Testis (tissue), 3 donors: ENCODE results near the gene INPP5B. TPM values are rescaled to one million over a fixed set of nuclear protein-coding genes. Genes with fewer than 3 reads are reported as not detected.
A peak's percentile ranks its signal among the peaks of the same experiment; 100 is the strongest.

ENCODE experiments used
- DNase-seq: peaks from one replicate; pipeline ENCODE4 v3.0.0-alpha.2; 2019
- H3K27ac ChIP-seq, 2 donors: fragments of 200-600 bp; sonication (generic); one replicate each; pipeline ENCODE4 v1.5.1; 2019
- H3K27me3 ChIP-seq: fragments of 200-600 bp; sonication (generic); one replicate; pipeline ENCODE4 v1.5.1; 2019
- H3K36me3 ChIP-seq: fragments of 200-600 bp; sonication (generic); one replicate; pipeline ENCODE4 v1.5.1; 2017; ENCODE audit warnings: low read depth; ENCODE audit errors: missing control alignments
- H3K4me1 ChIP-seq: fragments of 200-600 bp; sonication (generic); one replicate; pipeline ENCODE4 v1.5.1; 2019
- H3K4me3 ChIP-seq, 2 donors: fragments of 200-600 bp; sonication (generic); one replicate each; pipeline ENCODE4 v1.5.1; 2017 to 2019
- H3K9me3 ChIP-seq: fragments of 200-600 bp; sonication (generic); one replicate; pipeline ENCODE4 v1.5.1; 2017
- POLR2A ChIP-seq: fragments of 450-650 bp; IDR thresholded peaks from one replicate; pipeline ENCODE4 v1.6.1; 2017; ENCODE audit warnings: antibody characterized with exemption, mild to moderate bottlenecking, moderate library complexity
- WGBS, 2 donors: methylation state at CpG; one replicate each; pipeline ENCODE4 v1.1.5; 2018; 5-methylcytosine and 5-hydroxymethylcytosine counted together
- intact Hi-C: fragments of 100-400 bp; cut with DNase I; formaldehyde crosslinking; loops from one replicate; pipeline ENCODE4 v1.15.1; 2023; ENCODE audit warnings: low total_unique reads
- polyA plus RNA-seq: library from polyadenylated mRNA; stranded (reverse); fragments of 350-450 nt; fragmentation: Illumina TruSeq; extraction: RNeasy Lipid Tissue Mini Kit (QIAGEN cat#74804); gene quantifications from one replicate; pipeline ENCODE4 v1.2.3, GENCODE V29; 2014; ENCODE audit warnings: low read depth, low replicate concordance; ENCODE audit not compliant: insufficient read depth
- total RNA-seq, 2 donors: library from RNA; depleted of rRNA; stranded (reverse); fragments of >200 nt; gene quantifications; one replicate each; pipeline ENCODE4 v1.2.3, GENCODE V29; 2016
- TF ChIP-seq, protein P1 (sequence below), 3 experiments: fragments of 450-650 bp in 2 of 3; fragments of 200-600 bp in 1 of 3; sonication (generic) in 1 of 3; IDR thresholded peaks; one replicate each; pipeline ENCODE4 v1.5.1; 2016 to 2019; ENCODE audit warnings: antibody characterized with exemption in 3 of 3, mild to moderate bottlenecking in 2 of 3, moderate library complexity in 1 of 3

Gene INPP5B
- total and polyA plus RNA-seq, 3 donors from 2014 or later: 15.3 to 31.6 (median 24.1) TPM

DNA sequence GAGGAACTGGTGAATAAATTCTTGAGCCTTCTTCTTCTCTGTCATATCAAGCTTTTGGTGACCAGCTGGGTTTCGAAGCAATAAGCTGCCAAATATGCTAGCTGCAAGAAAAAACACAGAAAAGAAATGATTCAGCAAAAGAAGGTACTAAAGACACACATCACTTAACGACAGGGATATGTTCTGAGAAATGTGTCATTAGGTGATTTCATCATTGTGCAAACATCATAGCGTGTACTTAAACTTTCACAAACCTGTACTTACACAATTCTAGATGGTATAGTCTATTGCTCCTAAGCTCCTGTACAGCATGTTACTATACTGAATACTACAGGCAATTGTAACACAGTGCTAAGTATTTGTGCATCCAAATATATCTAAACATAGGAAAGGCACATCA is 84.5 kb downstream of the INPP5B start:
- H3K36me3 ChIP-seq: no peaks in the 10 kb centered on the region
- WGBS, 2 donors: 84 to 89% methylated on average over 3 of the region's 3 CpGs

DNA sequence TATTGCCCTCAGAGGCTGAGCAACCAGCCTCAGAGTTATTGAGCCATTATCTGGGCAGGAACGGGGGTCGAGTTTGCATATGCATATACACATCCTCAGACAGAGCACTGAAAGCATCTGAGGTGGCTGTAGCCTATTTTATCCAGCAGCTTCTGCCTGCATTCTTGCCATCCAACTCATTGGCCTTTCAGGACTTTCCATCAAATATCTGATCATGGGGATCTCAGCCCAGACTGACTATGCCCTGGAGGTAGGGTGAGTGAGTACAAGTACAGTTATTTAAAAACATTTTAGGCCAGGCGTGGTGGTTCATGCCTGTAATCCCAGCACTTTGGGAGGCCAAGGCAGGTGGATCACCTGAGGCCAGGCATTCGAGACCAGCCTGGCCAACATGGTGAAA is 85.7 kb downstream of the INPP5B start:
- Histone ChIP-seq H3K4me1 (peaks cover 13% of the 10 kb centered on the region), H3K27ac (no peak overlapping the region), H3K27me3 (no peaks in the 10 kb centered on the region), H3K36me3 (no peaks in the 10 kb centered on the region), H3K9me3 (no peaks in the 10 kb centered on the region), H3K4me3 (no peak overlapping the region)
- intact Hi-C loops: no loop called here
- no peak for TF ChIP-seq POLR2A
- TF ChIP-seq, protein P1, sequence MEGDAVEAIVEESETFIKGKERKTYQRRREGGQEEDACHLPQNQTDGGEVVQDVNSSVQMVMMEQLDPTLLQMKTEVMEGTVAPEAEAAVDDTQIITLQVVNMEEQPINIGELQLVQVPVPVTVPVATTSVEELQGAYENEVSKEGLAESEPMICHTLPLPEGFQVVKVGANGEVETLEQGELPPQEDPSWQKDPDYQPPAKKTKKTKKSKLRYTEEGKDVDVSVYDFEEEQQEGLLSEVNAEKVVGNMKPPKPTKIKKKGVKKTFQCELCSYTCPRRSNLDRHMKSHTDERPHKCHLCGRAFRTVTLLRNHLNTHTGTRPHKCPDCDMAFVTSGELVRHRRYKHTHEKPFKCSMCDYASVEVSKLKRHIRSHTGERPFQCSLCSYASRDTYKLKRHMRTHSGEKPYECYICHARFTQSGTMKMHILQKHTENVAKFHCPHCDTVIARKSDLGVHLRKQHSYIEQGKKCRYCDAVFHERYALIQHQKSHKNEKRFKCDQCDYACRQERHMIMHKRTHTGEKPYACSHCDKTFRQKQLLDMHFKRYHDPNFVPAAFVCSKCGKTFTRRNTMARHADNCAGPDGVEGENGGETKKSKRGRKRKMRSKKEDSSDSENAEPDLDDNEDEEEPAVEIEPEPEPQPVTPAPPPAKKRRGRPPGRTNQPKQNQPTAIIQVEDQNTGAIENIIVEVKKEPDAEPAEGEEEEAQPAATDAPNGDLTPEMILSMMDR (IDR thresholded peaks at IDR 0.05): no peak
- no peak for DNase-seq
- 83 to 91% methylated on average over 4 of the region's 4 CpGs for WGBS, 2 donors

More for the DNA sequence above, 84.5 kb downstream of the INPP5B start:
- TF ChIP-seq, protein P1 (IDR thresholded peaks at IDR 0.05): no peak
- no peak for TF ChIP-seq POLR2A
- intact Hi-C loops: no loop called here
- no peak overlapping the region for H3K27ac ChIP-seq
- no peaks in the 10 kb centered on the region for H3K9me3 ChIP-seq
- no peaks in the 10 kb centered on the region for H3K27me3 ChIP-seq
- no peak overlapping the region for H3K4me3 ChIP-seq
- DNase-seq: no peak
- peaks cover 13% of the 10 kb centered on the region for H3K4me1 ChIP-seq

- DNase-seq: no peak
- peak overlapping the region; percentile 70 to 94 for H3K4me3 ChIP-seq
- peaks cover 13% of the 10 kb centered on the region for H3K4me1 ChIP-seq
- H3K36me3 ChIP-seq: no peaks in the 10 kb centered on the region
- intact Hi-C loops: no loop called here
- H3K27me3 ChIP-seq: no peaks in the 10 kb centered on the region
- no peaks in the 10 kb centered on the region for H3K9me3 ChIP-seq
- WGBS, 2 donors: 15 to 20% methylated on average over 5 of the region's 5 CpGs
- H3K27ac ChIP-seq: peak overlapping the region; percentile 85 to 90
- TF ChIP-seq, protein P1 (IDR thresholded peaks at IDR 0.05): no peak
- TF ChIP-seq POLR2A: no peak
Measured at GRCh38 chr1:37860346-37860666, 86.5 kb downstream of the INPP5B start.

DNA sequence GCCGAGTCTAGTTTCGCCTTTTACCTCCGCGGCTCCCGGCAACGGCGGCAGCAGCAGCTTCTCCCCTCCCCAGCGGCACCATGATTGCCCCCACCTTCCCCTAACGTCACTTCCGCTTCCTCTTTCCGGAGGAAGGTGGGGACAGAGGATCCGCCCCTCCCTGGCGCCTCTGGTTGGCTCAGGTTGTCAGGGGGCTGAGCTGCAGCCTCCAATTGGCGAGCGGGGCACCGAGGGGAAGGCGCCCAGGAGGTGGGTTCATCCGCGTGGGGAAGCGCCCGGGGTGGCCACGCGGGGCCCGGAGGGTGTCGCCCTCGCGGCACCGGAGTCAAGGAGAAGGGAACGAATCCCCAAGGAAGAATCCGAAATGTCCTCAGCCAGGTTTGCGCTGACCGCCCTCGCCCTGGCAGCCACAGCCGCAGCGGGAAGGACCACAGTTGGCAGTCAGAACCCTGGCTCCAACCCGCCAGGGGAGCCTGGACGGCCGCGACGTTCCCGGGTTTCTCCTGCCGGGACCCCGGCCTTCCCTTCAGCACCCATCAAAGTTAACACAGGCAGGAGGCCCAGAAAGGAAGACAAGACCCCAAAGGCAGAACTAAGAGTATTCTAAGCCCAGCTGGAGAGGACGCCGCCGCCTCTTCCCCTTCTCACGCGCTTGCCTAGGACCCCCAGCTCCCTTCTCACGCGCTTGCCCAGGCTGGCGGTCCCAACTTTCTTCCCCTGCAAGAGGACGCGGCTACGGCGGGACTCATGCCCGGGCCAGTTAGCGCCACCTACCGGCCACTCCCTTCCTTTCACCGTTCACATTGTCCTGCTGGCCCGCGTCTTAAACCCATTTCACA is 87.1 kb downstream of the INPP5B start, which contains the start of gene MTF1:
Gene MTF1 (minus strand): TSS at position 86 of the 839 bp plus-strand sequence. CDS start 1,934 bp downstream, outside the sequence.
- peak within 1 kb of the TSS; percentile 70 to 94 for H3K4me3 ChIP-seq
- H3K4me1 ChIP-seq: peaks cover 13% of the 10 kb centered on the region
- TF ChIP-seq, protein P1 (IDR thresholded peaks at IDR 0.05): peak; percentile 89 to 94 (median 92)
- TF ChIP-seq POLR2A: peak; percentile 41
- intact Hi-C loops: no loop called here
- no peaks in the 10 kb centered on the region for H3K27me3 ChIP-seq
- H3K36me3 ChIP-seq: no peaks in the 10 kb centered on the region
- 0 to 2% methylated on average over 13 to 60 of the region's 61 CpGs for WGBS, 2 donors
- peak within 1 kb of the TSS; percentile 85 to 90 for H3K27ac ChIP-seq
- no peaks in the 10 kb centered on the region for H3K9me3 ChIP-seq
- peak; percentile 98 for DNase-seq
